GM12864 (cell line): ENCODE results near the gene DPP4.

ENCODE experiments used
- DNase-seq: peaks from one replicate; pipeline ENCODE4 v3.0.0-alpha.2; 2011; ENCODE audit warnings: low read depth
- H3K4me3 ChIP-seq: 2 replicates; pipeline ENCODE4 v1.5.1; 2011; ENCODE audit warnings: mild to moderate bottlenecking, low read depth, low read length, control low read depth
- CTCF ChIP-seq: IDR thresholded peaks from 2 replicates; pipeline ENCODE4 v1.5.1; 2011; ENCODE audit warnings: low read depth, mild to moderate bottlenecking, moderate library complexity, low read length, control low read depth, inconsistent platforms; ENCODE audit errors: missing control alignments

The DPP4 gene

DNA sequence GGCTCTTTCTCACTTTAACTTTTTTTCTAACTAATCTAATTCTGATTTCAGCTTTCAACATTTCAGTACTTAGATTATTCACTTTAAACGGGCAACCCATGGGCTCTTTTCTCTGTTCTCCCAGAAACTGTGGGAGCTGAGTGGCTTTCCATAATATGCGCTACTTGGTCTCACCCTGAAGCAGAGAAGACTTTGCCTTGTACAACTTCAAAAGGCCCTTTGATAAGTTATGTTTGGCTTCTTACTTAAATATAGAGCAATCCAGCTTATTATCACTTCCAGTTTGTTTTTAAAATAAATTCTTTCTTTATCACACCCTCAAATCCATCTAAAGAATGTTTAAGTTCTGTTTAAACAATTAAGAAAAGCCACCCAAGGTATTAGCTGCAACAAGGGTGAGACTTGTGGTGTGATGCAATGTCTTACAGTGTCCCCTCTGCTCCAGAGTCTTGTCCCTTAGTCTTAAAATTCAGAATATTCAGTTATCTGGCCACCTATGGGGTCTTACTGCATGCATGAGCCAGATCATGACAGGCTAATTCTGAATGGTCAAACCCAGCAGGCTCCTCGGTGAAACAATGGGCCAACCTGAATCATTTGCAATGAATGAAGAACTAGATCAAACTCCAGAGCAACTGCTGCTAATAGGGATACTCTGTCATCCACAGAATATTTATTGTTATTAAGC is 39.2 kb upstream of the DPP4 start:
- no peak for DNase-seq
- no peak overlapping the region for H3K4me3 ChIP-seq
- TF ChIP-seq CTCF = no peak

GRCh38 chr2:162111958-162112850 is 38.2 kb upstream of the DPP4 start:
- no peak for TF ChIP-seq CTCF
- no peak for DNase-seq
- H3K4me3 ChIP-seq = no peak overlapping the region

GRCh38 chr2:162107361-162107901 is 33.4 kb upstream of the DPP4 start:
- no peak for DNase-seq
- TF ChIP-seq CTCF = no peak
- no peak overlapping the region for H3K4me3 ChIP-seq

GRCh38 chr2:162106746-162107145 is 32.7 kb upstream of the DPP4 start:
- TF ChIP-seq CTCF = no peak
- DNase-seq = no peak
- H3K4me3 ChIP-seq = no peak overlapping the region

DNA sequence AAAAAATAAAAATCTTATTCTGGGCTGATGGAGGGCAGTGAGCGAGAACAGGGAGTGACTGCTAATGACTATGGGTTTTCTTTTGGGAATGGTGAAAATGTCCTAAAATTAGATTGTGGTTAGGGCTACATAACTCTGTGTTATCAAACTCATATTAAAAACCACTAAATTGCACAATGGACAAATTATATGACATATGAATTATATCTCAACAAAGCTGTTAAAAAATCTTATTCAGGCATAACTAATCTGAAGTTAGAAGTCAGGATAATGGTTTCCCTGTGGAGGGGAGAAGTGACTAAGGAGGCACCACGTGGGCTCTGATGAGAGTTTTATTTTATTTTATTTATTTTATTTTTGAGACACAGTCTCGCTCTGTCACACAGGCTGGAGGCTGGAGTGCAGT is 32.1 kb upstream of the DPP4 start:
- DNase-seq = no peak
- H3K4me3 ChIP-seq = no peak overlapping the region
- TF ChIP-seq CTCF = no peak

- DNase-seq = no peak
- no peak for TF ChIP-seq CTCF
- no peak overlapping the region for H3K4me3 ChIP-seq
Observed at GRCh38 chr2:162103443-162104009, 29.5 kb upstream of the DPP4 start.
